ENCODE results near the gene ATP7A.
A peak's percentile ranks its signal among the peaks of the same experiment; 100 is the strongest.
"Not testable (repeated sequence)": the region's sequence is repeated elsewhere in the genome, so short reads cannot be mapped to it uniquely, and the experiment has no call there.

The ATP7A gene

DNA sequence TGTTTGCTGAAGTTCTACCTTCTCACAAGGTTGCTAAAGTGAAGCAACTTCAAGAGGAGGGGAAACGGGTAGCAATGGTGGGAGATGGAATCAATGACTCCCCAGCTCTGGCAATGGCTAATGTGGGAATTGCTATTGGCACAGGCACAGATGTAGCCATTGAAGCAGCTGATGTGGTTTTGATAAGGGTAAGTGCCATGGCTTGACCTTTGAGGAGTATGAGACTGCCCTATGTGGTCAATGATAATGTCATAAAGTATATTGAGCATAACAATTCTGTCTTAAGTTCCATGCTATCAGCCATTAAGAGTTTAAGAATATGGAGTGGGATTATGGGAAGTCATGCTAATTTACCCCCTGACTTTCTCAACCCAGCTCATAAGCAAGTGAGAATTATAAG is 132.1 kb downstream of the ATP7A start:
- DNase-seq: no peak

DNA sequence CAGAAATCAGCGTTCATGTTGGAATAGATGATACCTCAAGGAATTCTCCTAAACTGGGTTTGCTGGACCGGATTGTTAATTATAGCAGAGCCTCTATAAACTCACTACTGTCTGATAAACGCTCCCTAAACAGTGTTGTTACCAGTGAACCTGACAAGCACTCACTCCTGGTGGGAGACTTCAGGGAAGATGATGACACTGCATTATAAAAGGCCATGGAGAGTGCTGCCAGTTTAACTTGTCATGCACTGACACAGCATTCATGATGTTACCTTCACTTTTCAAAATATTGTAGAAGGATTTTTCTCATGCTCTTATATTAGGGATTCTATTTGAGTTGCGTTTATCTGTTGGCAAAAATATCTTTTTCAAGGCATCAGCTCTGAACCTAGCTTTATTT is 135.9 kb downstream of the ATP7A start:
- no peak for DNase-seq

DNA sequence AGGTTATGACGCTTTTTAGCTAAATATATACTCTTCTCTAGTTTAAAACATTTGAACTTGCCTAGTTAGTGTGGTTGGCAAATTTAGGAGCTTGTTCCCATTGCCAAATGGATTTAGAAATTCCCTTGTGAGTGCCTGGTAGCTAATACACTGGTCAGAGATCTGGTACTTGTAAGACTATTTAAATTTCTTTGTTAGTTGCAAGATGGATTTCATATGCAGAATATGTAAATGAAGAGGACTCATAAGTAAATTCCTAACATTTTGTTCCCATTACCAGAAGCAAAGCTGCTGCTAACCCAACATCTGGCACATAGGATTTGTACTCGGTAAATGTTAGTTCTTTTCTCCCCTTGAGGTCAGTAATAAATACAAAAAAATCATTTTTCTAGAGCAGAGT is 137.6 kb downstream of the ATP7A start:
- no peak for DNase-seq

GRCh38 chrX:78063687-78064086 is 153.2 kb downstream of the ATP7A start:
- DNase-seq: no peak

DNA sequence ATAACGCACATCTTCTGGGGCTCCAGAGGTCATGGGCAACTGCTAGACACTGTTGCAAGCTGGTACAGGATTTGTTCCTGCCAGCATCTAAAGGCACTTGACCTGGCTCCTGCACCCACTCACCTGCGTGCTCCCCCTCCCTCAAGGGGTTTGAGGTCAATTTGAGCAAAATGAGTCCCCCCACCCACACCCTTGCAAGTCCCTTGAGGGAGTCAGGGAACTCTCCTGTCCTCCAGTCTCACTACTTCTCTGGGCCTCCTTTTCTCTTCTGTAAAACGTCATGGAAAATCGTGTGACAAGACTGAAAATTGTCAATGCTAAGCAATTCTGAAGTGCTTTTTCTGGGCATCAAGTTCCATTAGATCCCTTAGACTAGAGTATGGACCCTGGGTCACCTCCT is 153.7 kb downstream of the ATP7A start:
- no peak for DNase-seq

DNA sequence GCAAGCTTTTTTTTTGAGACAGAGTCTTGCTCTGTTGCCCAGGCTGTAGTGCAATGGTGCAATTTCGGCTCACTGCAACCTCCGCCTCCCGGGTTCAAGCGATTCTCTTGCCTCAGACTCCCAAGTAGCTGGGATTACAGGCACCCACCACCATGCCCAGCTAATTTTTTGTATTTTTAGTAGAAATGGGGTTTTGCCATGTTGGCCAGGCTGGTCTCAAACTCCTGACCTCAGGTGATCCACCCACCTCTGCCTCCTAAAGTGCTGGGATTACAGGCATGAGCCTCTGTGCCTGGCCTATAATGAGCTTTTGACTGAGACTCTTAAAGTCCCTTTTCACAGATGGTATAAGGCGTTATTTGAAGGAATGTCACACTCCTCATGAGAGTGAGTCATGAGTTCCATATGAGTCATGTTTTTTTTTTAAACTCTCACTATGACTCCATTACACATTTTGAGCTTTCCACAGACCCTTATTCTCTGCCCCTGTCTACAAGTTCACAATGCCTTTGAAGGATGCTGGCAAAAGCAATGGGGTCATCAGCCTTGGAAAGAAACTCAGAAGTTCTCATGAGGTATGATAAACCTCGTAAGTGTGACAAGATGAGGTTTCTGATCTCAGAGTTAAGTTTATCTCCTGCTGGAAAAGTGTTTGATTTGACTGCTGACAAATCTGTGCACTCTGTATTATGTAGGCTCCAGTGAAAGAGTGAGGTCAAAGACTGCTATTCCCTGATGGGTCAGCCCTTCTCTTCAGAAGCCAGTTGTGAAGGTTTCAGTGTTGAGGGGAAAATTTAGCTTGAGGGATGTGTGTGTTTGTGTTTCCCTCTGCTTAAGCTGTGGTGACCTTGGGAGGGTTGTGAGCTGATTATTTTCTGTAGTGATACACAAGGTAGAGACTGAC is 154.5 kb downstream of the ATP7A start:
- not testable (repeated sequence) for DNase-seq

GRCh38 chrX:78066110-78066509 is 155.6 kb downstream of the ATP7A start:
- no peak for DNase-seq

GRCh38 chrX:78071331-78071730 is 160.8 kb downstream of the ATP7A start:
- DNase-seq: no peak

DNA sequence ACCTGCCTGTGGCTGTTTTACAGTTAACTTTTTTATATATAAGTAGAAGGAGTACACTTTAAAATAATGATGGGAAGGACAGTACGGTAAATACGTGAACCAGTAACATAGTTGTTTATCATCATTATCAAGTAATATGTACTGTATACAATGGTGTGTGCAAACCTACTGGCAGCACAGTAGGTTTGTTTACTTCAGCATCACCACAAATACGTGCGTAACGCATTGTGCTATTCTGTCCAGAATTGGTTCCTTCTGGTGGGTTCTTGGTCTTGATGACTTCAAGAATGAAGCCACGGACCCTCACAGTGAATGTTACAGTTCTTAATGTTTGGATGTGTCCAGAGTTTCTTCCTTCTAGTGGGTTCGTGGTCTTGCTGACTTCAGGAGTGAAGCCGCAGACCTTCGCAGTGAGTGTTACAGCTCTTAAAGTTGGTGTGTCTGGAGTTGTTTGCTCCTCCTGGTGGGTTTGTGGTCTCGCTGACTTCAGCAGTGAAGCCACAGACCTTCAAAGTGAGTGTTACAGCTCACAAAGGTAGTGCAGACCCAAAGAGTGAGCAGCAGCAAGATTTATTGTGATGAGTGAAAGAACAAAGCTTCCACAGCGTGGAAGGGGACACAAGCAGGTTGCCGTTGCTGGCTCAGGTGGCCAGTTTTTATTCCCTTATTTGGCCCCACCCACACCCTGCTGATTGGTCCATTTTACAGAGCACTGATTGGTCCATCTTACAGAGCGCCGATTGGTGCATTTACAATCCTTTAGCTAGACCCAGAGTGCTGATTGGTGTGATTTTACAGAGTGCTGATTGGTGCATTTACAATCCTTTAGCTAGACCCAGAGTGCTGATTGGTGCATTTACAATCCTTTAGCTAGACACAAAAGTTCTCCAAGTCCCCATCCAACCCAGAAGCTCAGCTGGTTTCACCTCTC is 162.9 kb downstream of the ATP7A start:
- DNase-seq: peak; percentile 32

GRCh38 chrX:78074088-78074487 is 163.6 kb downstream of the ATP7A start:
- no peak for DNase-seq

DNA sequence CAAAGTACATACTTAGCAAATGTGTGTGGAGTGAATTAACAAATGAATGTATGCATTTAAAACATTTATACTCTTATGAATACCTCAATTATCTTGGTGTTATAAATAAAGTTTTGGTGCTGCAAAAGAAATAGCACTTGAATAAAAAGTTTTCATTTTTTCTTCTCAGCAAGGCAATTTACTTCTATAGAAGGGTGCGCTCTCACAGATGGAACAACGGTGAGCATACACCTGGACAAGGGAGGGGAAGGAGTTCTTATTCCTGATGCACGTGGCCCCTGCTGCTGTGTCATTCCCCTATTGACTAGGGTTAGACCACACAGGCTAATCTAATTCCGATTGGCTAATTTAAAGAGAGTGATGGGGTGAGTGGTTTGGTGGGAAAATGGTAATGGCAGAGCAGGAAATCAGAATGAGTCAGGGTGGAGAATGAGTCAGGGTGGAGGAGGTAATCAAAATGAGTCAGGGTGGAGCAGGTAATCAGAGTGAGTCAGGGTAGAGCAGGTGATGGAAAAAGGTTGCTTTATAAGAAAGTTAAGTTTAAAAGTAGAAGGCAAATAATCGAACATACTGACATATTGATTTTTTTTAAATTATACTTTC is 165.4 kb downstream of the ATP7A start:
- no peak for DNase-seq

GRCh38 chrX:78081413-78081812 is 170.9 kb downstream of the ATP7A start:
- not testable (repeated sequence) for DNase-seq

DNA sequence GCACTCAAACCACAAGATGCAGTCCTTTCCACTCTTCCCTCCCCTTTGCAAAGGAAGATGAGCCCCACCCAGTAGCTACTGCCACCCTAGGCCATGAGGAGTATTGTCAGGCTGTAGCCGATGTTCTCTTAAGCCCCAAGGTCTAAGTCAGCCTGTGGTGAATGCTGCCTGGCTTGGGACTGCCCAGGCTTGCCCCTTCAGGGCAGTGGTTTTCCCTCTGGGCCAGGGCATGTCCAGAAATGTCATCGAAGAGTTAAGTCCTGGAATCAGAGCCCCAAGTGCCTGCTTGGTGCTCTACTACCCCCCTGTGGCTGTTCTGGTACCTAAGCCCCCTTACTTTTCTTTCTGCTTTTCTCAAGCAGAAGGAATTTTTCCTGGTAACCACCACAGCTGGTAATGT is 181.8 kb downstream of the ATP7A start:
- peak; percentile 29 for DNase-seq

DNA sequence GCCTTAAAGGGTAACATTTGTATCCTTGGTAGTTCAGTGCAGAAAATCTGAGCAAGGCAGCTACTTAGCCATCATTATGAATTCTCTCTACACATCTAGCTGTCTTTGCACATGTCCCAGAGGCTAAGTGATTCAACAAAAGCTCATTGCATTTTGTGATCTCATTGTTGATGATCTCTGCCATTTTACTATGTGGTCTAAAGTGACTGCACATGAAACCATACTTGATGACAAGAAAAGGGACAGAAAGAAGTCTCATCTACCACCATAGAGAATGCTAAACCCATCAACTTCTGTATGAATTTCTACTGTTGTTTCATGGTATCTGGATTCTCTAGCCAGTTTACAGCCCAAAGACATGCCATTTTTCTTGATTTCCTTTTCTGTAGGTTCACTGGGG is 187.6 kb downstream of the ATP7A start:
- DNase-seq: no peak

Measured in activated T-cell treated with anti-CD3 and anti-CD28 coated beads, Interleukin-2, amount 50 U/mL, for 1 hour (primary cell).